ENCODE data around the gene AKR1B15. TPM values are rescaled to one million over a fixed set of nuclear protein-coding genes. Genes with fewer than 3 reads are reported as not detected.

AKR1B15 gene
- total RNA-seq, 1 experiment from 2014 or later = not detected

- intact Hi-C loops (cut with micrococcal nuclease) = no loop called here
- H3K9me3 ChIP-seq (ENCODE audit: control insufficient read depth in 1 of 2, insufficient read depth in 1 of 2, low read depth in 1 of 2, low read length in 2 of 2) = no peaks in the 10 kb centered on the region
- ATAC-seq = no peak
- no peaks in the 10 kb centered on the region for H3K36me3 ChIP-seq (ENCODE audit: control insufficient read depth in 1 of 2, insufficient read depth in 2 of 2, low read length in 2 of 2)
- CTCF ChIA-PET = interaction anchor here (1.2 to 6.7 kb wide), 3 partner anchors 63 to 79 kb away, joined by 3 to 110 read pairs (median 7); no protein-coding TSS in a partner anchor
- H3K4me3 ChIP-seq (replicated peaks in 1 of 2; ENCODE audit: low read depth in 1 of 2, low read length in 2 of 2) = peak overlapping the region in 1 of 2 experiments; percentile 8; a peak in 1 of 4 replicates
- BruUV-seq (replicated peaks) = no TSS peak
- peaks cover 15 to 49% of the 10 kb centered on the region in 2 experiments for H3K4me1 ChIP-seq (ENCODE audit: control insufficient read depth in 1 of 2, insufficient read depth in 2 of 2, low read length in 2 of 2)
- no peaks in the 10 kb centered on the region for H3K9me2 ChIP-seq (ENCODE audit: insufficient read depth)
- no peaks in the 10 kb centered on the region for H3K79me2 ChIP-seq (ENCODE audit: insufficient read depth, low read length)
- H2AFZ ChIP-seq (ENCODE audit: low read depth, low read length, poor library complexity, severe bottlenecking) = peak overlapping the region; percentile 28
- no peaks in the 10 kb centered on the region for H3K27me3 ChIP-seq (ENCODE audit: insufficient read depth, low read length)
- H3K9ac ChIP-seq (ENCODE audit: low read length) = no peak overlapping the region
- RAD21 ChIA-PET (ENCODE audit: low non-redundant PET in 1 of 2, low total read pairs in 2 of 2, uncharacterized antibody in 2 of 2, unreplicated experiment in 2 of 2) = interaction anchor here in 1 of 2 experiments (3.2 kb wide), 1 partner anchor 79 kb away, joined by 18 read pairs; no protein-coding TSS in a partner anchor
- no peak for DNase-seq (ENCODE audit: low read depth, low spot score)
- H4K20me1 ChIP-seq (ENCODE audit: insufficient read depth) = no peaks in the 10 kb centered on the region
- POLR2A ChIA-PET = interaction anchor here (1.1 kb wide), 1 partner anchor 80 kb away, joined by 5 read pairs; no protein-coding TSS in a partner anchor
- H3K4me2 ChIP-seq (ENCODE audit: low read length) = peak overlapping the region; percentile 61
- H3K27ac ChIP-seq (ENCODE audit: low read depth, low read length) = no peak overlapping the region
- TF ChIP-seq CBX3 (IDR thresholded peaks at IDR 0.05; ENCODE audit: low read depth) = 0 out of 2 replicates have a peak, but pooled peaks have one; percentile 26
- TF ChIP-seq EGR1 (IDR thresholded peaks at IDR 0.05; ENCODE audit: low read depth) = no peak
- TF ChIP-seq ELF1 (IDR thresholded peaks at IDR 0.05; ENCODE audit: borderline replicate concordance, low read depth) = no peak
- no peak for TF ChIP-seq EZH2phosphoT487 (IDR thresholded peaks at IDR 0.05; ENCODE audit: borderline replicate concordance)
- no peak for TF ChIP-seq SIN3A (IDR thresholded peaks at IDR 0.05; ENCODE audit: low read depth)
- no peak for TF ChIP-seq ZBTB33 (IDR thresholded peaks at IDR 0.05; ENCODE audit: extremely low read depth, insufficient replicate concordance, low read length)
- TF ChIP-seq SRF (IDR thresholded peaks at IDR 0.05; ENCODE audit: low read depth) = no peak
- no peak for TF ChIP-seq TCF7L2 (IDR thresholded peaks at IDR 0.05; ENCODE audit: borderline replicate concordance, extremely low read depth, insufficient read depth, insufficient read length)
- peak; percentile 30; the same call in 1 of the 2 replicates for TF ChIP-seq MAX (IDR thresholded peaks at IDR 0.05)
- no peak for TF ChIP-seq ATF3 (IDR thresholded peaks at IDR 0.05)
- TF ChIP-seq SP1 (IDR thresholded peaks at IDR 0.05; ENCODE audit: low read depth) = peak; percentile 65
- no peak for TF ChIP-seq EZH2 (IDR thresholded peaks at IDR 0.05)
- TF ChIP-seq ZFX (IDR thresholded peaks at IDR 0.05) = no peak
- TF ChIP-seq FOSL1 (IDR thresholded peaks at IDR 0.05; ENCODE audit: low read depth) = peak; percentile 72
- no peak for TF ChIP-seq CEBPB (IDR thresholded peaks at IDR 0.05; ENCODE audit: low read depth)
- TF ChIP-seq REST (IDR thresholded peaks at IDR 0.05; ENCODE audit: low read depth) = no peak
- no peak for TF ChIP-seq YY1 (IDR thresholded peaks at IDR 0.05; ENCODE audit: extremely low read depth, insufficient replicate concordance, low read depth, low read length)
- no peak for TF ChIP-seq POLR2A (IDR thresholded peaks at IDR 0.05; ENCODE audit: borderline replicate concordance, extremely low read depth, insufficient read depth, insufficient read length)
- no peak for TF ChIP-seq ZNF274 (IDR thresholded peaks at IDR 0.05; ENCODE audit: low read depth, low read length)
- no peak for TF ChIP-seq POLR2AphosphoS5 (IDR thresholded peaks at IDR 0.05; ENCODE audit: low read depth, low read length)
- TF ChIP-seq JUND (IDR thresholded peaks at IDR 0.05) = peak; percentile 57; the same call in 1 of the 2 replicates
- TF ChIP-seq RAD21 (IDR thresholded peaks at IDR 0.05; ENCODE audit: low read depth) = no peak
Observed at GRCh38 chr7:134512271-134512670, 36.6 kb upstream of the AKR1B15 start.
